Kidney glomerular epithelial cell (primary cell): ENCODE data around the gene REXO4.
A peak's percentile ranks its signal among the peaks of the same experiment; 100 is the strongest.
"Not testable (repeated sequence)": the region's sequence is repeated elsewhere in the genome, so short reads cannot be mapped to it uniquely, and the experiment has no call there.

Source experiments
- DNase-seq: peaks from one replicate; lab custom pipeline; 2025; lab: John Stamatoyannopoulos, UW

REXO4 gene

GRCh38 chr9:133417541-133418461 is at the start of gene REXO4:
Gene REXO4, minus strand, starts transcription at chr9:133418010. Its CDS starts 166 bp downstream, at chr9:133417844.
- DNase-seq = peak; percentile 62

- DNase-seq = no peak
Measured at GRCh38 chr9:133467101-133467500, 49.3 kb upstream of the REXO4 start.

GRCh38 chr9:133465984-133466383 is 48.2 kb upstream of the REXO4 start:
- no peak for DNase-seq

GRCh38 chr9:133464638-133465037 is 46.8 kb upstream of the REXO4 start:
- no peak for DNase-seq

- DNase-seq = no peak
Measured at GRCh38 chr9:133463864-133464615, 46.2 kb upstream of the REXO4 start.

- no peak for DNase-seq
Measured at GRCh38 chr9:133463234-133463863, 45.5 kb upstream of the REXO4 start.

- DNase-seq = no peak
Measured at GRCh38 chr9:133461975-133462374, 44.2 kb upstream of the REXO4 start.

GRCh38 chr9:133460405-133461175 is 42.8 kb upstream of the REXO4 start:
- peak; percentile 16 for DNase-seq

- peak; percentile 77 for DNase-seq
Measured at GRCh38 chr9:133459476-133460404, 41.9 kb upstream of the REXO4 start, which contains the start of gene CACFD1. Gene CACFD1, plus strand, starts transcription at chr9:133459978. Its CDS starts 89 bp downstream, at chr9:133460067.

GRCh38 chr9:133458643-133459312 is 41.0 kb upstream of the REXO4 start:
- DNase-seq = no peak

- DNase-seq = no peak
Measured at GRCh38 chr9:133457748-133458147, 39.9 kb upstream of the REXO4 start.

GRCh38 chr9:133457233-133457632 is 39.4 kb upstream of the REXO4 start:
- DNase-seq = no peak

- DNase-seq = no peak
Measured at GRCh38 chr9:133456409-133456808, 38.6 kb upstream of the REXO4 start.

GRCh38 chr9:133455936-133456335 is 38.1 kb upstream of the REXO4 start:
- DNase-seq = no peak

- no peak for DNase-seq
Measured at GRCh38 chr9:133454943-133455673, 37.3 kb upstream of the REXO4 start.

- DNase-seq = no peak
Measured at GRCh38 chr9:133454325-133454724, 36.5 kb upstream of the REXO4 start.

- DNase-seq = no peak
Measured at GRCh38 chr9:133453651-133454050, 35.8 kb upstream of the REXO4 start.

GRCh38 chr9:133452562-133452961 is 34.8 kb upstream of the REXO4 start:
- DNase-seq = no peak

- not testable (repeated sequence) for DNase-seq
Measured at GRCh38 chr9:133451865-133452264, 34.1 kb upstream of the REXO4 start.
